MM.1S (cell line): ENCODE results near the gene F7.
A peak's percentile ranks its signal among the peaks of the same experiment; 100 is the strongest.

Experiments
- DNase-seq: peaks from one replicate; pipeline ENCODE4 v3.0.0-alpha.2; 2015
- H2AFZ ChIP-seq: fragments of 300-600 bp; sonication (generic); 2 replicates; pipeline ENCODE4 v1.6.0; 2016; ENCODE audit warnings: antibody characterized with exemption, low read length
- H3F3A ChIP-seq: fragments of 300-600 bp; sonication (generic); 2 replicates; pipeline ENCODE4 v1.6.1; 2016; ENCODE audit warnings: mild to moderate bottlenecking, antibody characterized with exemption, low read length, moderate library complexity, mixed read lengths; ENCODE audit not compliant: insufficient read depth
- H3K27ac ChIP-seq: fragments of 300-600 bp; sonication (generic); 2 replicates; pipeline ENCODE4 v1.5.1; 2016; ENCODE audit warnings: mild to moderate bottlenecking, low read length
- H3K27me3 ChIP-seq: fragments of 300-600 bp; sonication (generic); replicated peaks from 2 replicates; pipeline ENCODE4 v1.6.0; 2016; ENCODE audit warnings: low read length; ENCODE audit not compliant: insufficient read depth
- H3K36me3 ChIP-seq: fragments of 300-600 bp; sonication (generic); replicated peaks from 2 replicates; pipeline ENCODE4 v1.6.1; 2016; ENCODE audit warnings: mild to moderate bottlenecking, low read length, mixed read lengths; ENCODE audit not compliant: insufficient read depth
- H3K4me1 ChIP-seq: fragments of 300-600 bp; sonication (generic); 2 replicates; pipeline ENCODE4 v1.6.1; 2016; ENCODE audit warnings: low read length, mixed read lengths
- H3K4me2 ChIP-seq: fragments of 300-600 bp; sonication (generic); 2 replicates; pipeline ENCODE4 v1.6.0; 2016; ENCODE audit warnings: low read depth, low read length
- H3K4me3 ChIP-seq: fragments of 300-600 bp; sonication (generic); 2 replicates; pipeline ENCODE4 v1.5.1; 2016; ENCODE audit warnings: low read length, mixed read lengths
- H3K79me2 ChIP-seq: fragments of 300-600 bp; sonication (generic); 2 replicates; pipeline ENCODE4 v1.6.1; 2016; ENCODE audit warnings: mixed run types, low read length, mixed read lengths
- H3K9ac ChIP-seq: fragments of 300-600 bp; sonication (generic); 2 replicates; pipeline ENCODE4 v1.6.1; 2016; ENCODE audit warnings: low read length, mixed read lengths
- H3K9me2 ChIP-seq: fragments of 300-600 bp; sonication (generic); replicated peaks from 2 replicates; pipeline ENCODE4 v1.6.1; 2016; ENCODE audit warnings: mild to moderate bottlenecking, low read length, mixed read lengths; ENCODE audit not compliant: insufficient read depth
- H3K9me3 ChIP-seq: fragments of 300-600 bp; sonication (generic); replicated peaks from 2 replicates; pipeline ENCODE4 v1.6.1; 2016; ENCODE audit warnings: mild to moderate bottlenecking, low read length, mixed read lengths; ENCODE audit not compliant: insufficient read depth
- H4K20me1 ChIP-seq: fragments of 300-600 bp; sonication (generic); 2 replicates; pipeline ENCODE4 v1.6.1; 2016; ENCODE audit warnings: mild to moderate bottlenecking, low read length, moderate library complexity, mixed read lengths; ENCODE audit not compliant: insufficient read depth
- CTCF ChIP-seq: fragments of 300-600 bp; sonication (generic); IDR thresholded peaks from 2 replicates; pipeline ENCODE4 v1.5.1; 2016; ENCODE audit warnings: antibody characterized with exemption, low read length, mixed read lengths
- EZH2 ChIP-seq: fragments of 300-600 bp; sonication (generic); optimal IDR thresholded peaks from 2 replicates; pipeline ENCODE3; 2017; ENCODE audit warnings: low read depth, mild to moderate bottlenecking, antibody characterized with exemption, low read length, mixed read lengths
- EZH2phosphoT487 ChIP-seq: fragments of 300-600 bp; sonication (generic); IDR thresholded peaks from 2 replicates; pipeline ENCODE4 v1.6.1; 2018; ENCODE audit warnings: antibody characterized with exemption, low read length

Gene F7

GRCh38 chr13:113152984-113153809 lies 47.6 kb downstream of the F7 start:
- Histone ChIP-seq H3K36me3 (no peaks in the 10 kb centered on the region), H3K27ac (no peak overlapping the region), H3K9me2 (no peaks in the 10 kb centered on the region), H3K27me3 (peaks cover 62% of the 10 kb centered on the region), H3K9me3 (no peaks in the 10 kb centered on the region), H3K79me2 (no peaks in the 10 kb centered on the region), H3F3A (peaks cover 4% of the 10 kb centered on the region; the same call in 1 of the 2 replicates), H3K4me2 (peak overlapping the region; percentile 71), H4K20me1 (no peaks in the 10 kb centered on the region), H3K9ac (peak overlapping the region; percentile 6; the same call in 1 of the 2 replicates), H2AFZ (peak overlapping the region; percentile 61), H3K4me1 (peaks cover 8% of the 10 kb centered on the region), H3K4me3 (peak overlapping the region; percentile 47)
- TF ChIP-seq EZH2phosphoT487 (no peak), CTCF (no peak), EZH2 (no peak)
- DNase-seq: no peak

GRCh38 chr13:113153810-113154748 lies 48.5 kb downstream of the F7 start:
- H3K79me2 ChIP-seq: no peaks in the 10 kb centered on the region
- H3K36me3 ChIP-seq: no peaks in the 10 kb centered on the region
- H3K9ac ChIP-seq: peak overlapping the region; percentile 6; the same call in 1 of the 2 replicates
- no peaks in the 10 kb centered on the region for H3K9me2 ChIP-seq
- peak; percentile 67 for DNase-seq
- no peaks in the 10 kb centered on the region for H3K9me3 ChIP-seq
- H3F3A ChIP-seq: peaks cover 4% of the 10 kb centered on the region; the same call in 1 of the 2 replicates
- H4K20me1 ChIP-seq: no peaks in the 10 kb centered on the region
- H3K4me1 ChIP-seq: peaks cover 8% of the 10 kb centered on the region
- H3K27me3 ChIP-seq: peaks cover 62% of the 10 kb centered on the region
- peak overlapping the region; percentile 53 for H3K4me3 ChIP-seq
- no peak overlapping the region for H3K27ac ChIP-seq
- H3K4me2 ChIP-seq: peak overlapping the region; percentile 79
- H2AFZ ChIP-seq: peak overlapping the region; percentile 72
- no peak for TF ChIP-seq EZH2phosphoT487
- no peak for TF ChIP-seq CTCF
- no peak for TF ChIP-seq EZH2

GRCh38 chr13:113155201-113155600 lies 49.6 kb downstream of the F7 start:
- H4K20me1 ChIP-seq: no peaks in the 10 kb centered on the region
- peaks cover 8% of the 10 kb centered on the region for H3K4me1 ChIP-seq
- DNase-seq: no peak
- H3K36me3 ChIP-seq: no peaks in the 10 kb centered on the region
- no peak overlapping the region for H3K27ac ChIP-seq
- H3K27me3 ChIP-seq: peaks cover 64% of the 10 kb centered on the region
- TF ChIP-seq EZH2 (no peak), EZH2phosphoT487 (no peak), CTCF (no peak)
- no peak overlapping the region for H2AFZ ChIP-seq
- no peaks in the 10 kb centered on the region for H3K79me2 ChIP-seq
- H3F3A ChIP-seq: peaks cover 4% of the 10 kb centered on the region; the same call in 1 of the 2 replicates
- no peaks in the 10 kb centered on the region for H3K9me3 ChIP-seq
- no peaks in the 10 kb centered on the region for H3K9me2 ChIP-seq
- no peak overlapping the region for H3K4me2 ChIP-seq
- no peak overlapping the region for H3K4me3 ChIP-seq
- no peak overlapping the region for H3K9ac ChIP-seq
